ENCODE results near the gene SOX2.

GRCh38 chr3:181709537-181710279 lies 2.0 kb upstream of the SOX2 start:
- TF ChIP-seq CTCF (IDR thresholded peaks at IDR 0.05) (peak; percentile 75), ERG (CRISPR knock-in tag; IDR thresholded peaks at IDR 0.05) (no peak), ARID4B (CRISPR knock-in tag; IDR thresholded peaks at IDR 0.05; ENCODE audit: borderline replicate concordance) (no peak), TEAD4 (CRISPR knock-in tag; IDR thresholded peaks at IDR 0.05) (no peak), MLX (CRISPR knock-in tag; IDR thresholded peaks at IDR 0.05) (no peak), GTF2I (CRISPR knock-in tag; conservative IDR thresholded peaks at IDR 0.05) (no peak), E2F4 (CRISPR knock-in tag; IDR thresholded peaks at IDR 0.05; ENCODE audit: borderline replicate concordance, low read depth) (no peak), CREB1 (CRISPR knock-in tag; IDR thresholded peaks at IDR 0.05) (no peak), ATF1 (CRISPR knock-in tag; IDR thresholded peaks at IDR 0.05) (no peak), USF1 (CRISPR knock-in tag; IDR thresholded peaks at IDR 0.05) (no peak), RELA (CRISPR knock-in tag; IDR thresholded peaks at IDR 0.05; ENCODE audit: borderline replicate concordance) (no peak)

Measured in WTC11 (cell line).